Natural killer cell (primary cell): ENCODE data around the gene GGT5. TPM values are rescaled to one million over a fixed set of nuclear protein-coding genes. Genes with fewer than 3 reads are reported as not detected.
"Not testable (repeated sequence)": the region's sequence is repeated elsewhere in the genome, so short reads cannot be mapped to it uniquely, and the experiment has no call there.

Source experiments
- ATAC-seq, 3 donors: fragments of 150-1000 bp in 2 of 3; fragments of 200-7000 bp in 1 of 3; cut with Tn5 transposase; 1 replicate in 1 of 3; 2 replicates in 2 of 3; pipeline ENCODE4 v1.10.0; 2021; ENCODE audit warnings: mild to moderate bottlenecking in 2 of 3, moderate library complexity in 2 of 3
- DNase-seq, 2 donors: peaks; one replicate each; pipeline versions ENCODE4 v3.0.0 to v3.0.0-alpha.2; 2013 to 2021; ENCODE audit warnings: mixed read lengths in 1 of 2
- H3K27ac ChIP-seq: one replicate; pipeline ENCODE4 v1.5.1; 2013; ENCODE audit warnings: mild to moderate bottlenecking, low read length
- H3K27me3 ChIP-seq: one replicate; pipeline ENCODE4 v1.6.1; 2013; ENCODE audit warnings: low read length; ENCODE audit not compliant: control insufficient read depth, insufficient read depth
- H3K36me3 ChIP-seq: one replicate; pipeline ENCODE4 v1.6.1; 2013; ENCODE audit warnings: low read length; ENCODE audit not compliant: control insufficient read depth, insufficient read depth
- H3K4me1 ChIP-seq: one replicate; pipeline ENCODE4 v1.6.1; 2013; ENCODE audit warnings: low read length; ENCODE audit not compliant: control insufficient read depth, insufficient read depth
- H3K4me3 ChIP-seq: one replicate; pipeline ENCODE4 v1.5.1; 2013; ENCODE audit warnings: low read length
- H3K9me3 ChIP-seq: one replicate; pipeline ENCODE4 v1.6.1; 2013; ENCODE audit warnings: low read length; ENCODE audit not compliant: control insufficient read depth, insufficient read depth
- H3K27ac Mint-ChIP-seq, 2 donors: one replicate each; pipeline ENCODE4 v1.8.0; 2022; ENCODE audit warnings: mild to moderate bottlenecking in 2 of 2, mixed read lengths in 2 of 2, moderate library complexity in 1 of 2
- H3K27me3 Mint-ChIP-seq, 2 donors: one replicate each; pipeline ENCODE4 v1.8.0; 2022; ENCODE audit warnings: low read depth in 2 of 2, mixed read lengths in 2 of 2
- H3K36me3 Mint-ChIP-seq: one replicate; pipeline ENCODE4 v1.8.0; 2022; ENCODE audit warnings: mixed read lengths
- H3K4me1 Mint-ChIP-seq, 2 donors: one replicate each; pipeline ENCODE4 v1.8.0; 2022; ENCODE audit warnings: mixed read lengths in 2 of 2
- H3K4me3 Mint-ChIP-seq: one replicate; pipeline ENCODE4 v1.8.0; 2022; ENCODE audit warnings: mild to moderate bottlenecking, moderate library complexity, mixed read lengths
- H3K9me3 Mint-ChIP-seq, 2 donors: one replicate each; pipeline ENCODE4 v1.8.0; 2022; ENCODE audit warnings: mixed read lengths in 2 of 2
- WGBS: methylation state at CpG from one replicate; pipeline ENCODE4 v1.1.7; 2013; ENCODE audit warnings: missing lambda C conversion rate; ENCODE audit not compliant: insufficient coverage; 5-methylcytosine and 5-hydroxymethylcytosine counted together
- intact Hi-C: fragments of 100-400 bp; cut with micrococcal nuclease; formaldehyde crosslinking; loops from one replicate; pipeline ENCODE4 v1.14.2; 2022
- total RNA-seq, 4 donors: library from RNA; stranded (reverse); fragments of 120-200 nt in 1 of 4; gene quantifications; one replicate each; pipeline versions ENCODE4 v1.2.3 to v1.2.4, GENCODE V29; 2013 to 2022
- TF ChIP-seq, protein P1 (sequence below): fragments of 200-600 bp; IDR thresholded peaks from one replicate; pipeline ENCODE4 v1.8.0; 2022; ENCODE audit warnings: antibody characterized with exemption

The GGT5 gene
- total RNA-seq, 3 donors from 2014 or later (not counting 1 experiment from before 2014, with no cell fraction given), result not detected

GRCh38 chr22:24185001-24185500 is 59.8 kb downstream of the GGT5 start:
- Histone ChIP-seq H3K4me1 (peaks cover 10% of the 10 kb centered on the region), H3K4me3 (no peak overlapping the region), H3K9me3 (no peaks in the 10 kb centered on the region), H3K36me3 (no peaks in the 10 kb centered on the region), H3K27ac (no peak overlapping the region), H3K27me3 (no peaks in the 10 kb centered on the region)
- DNase-seq (no peak), ATAC-seq (no peak)
- 94% methylated on average over 16 of the region's 16 CpGs for WGBS
- H3K27me3 Mint-ChIP-seq, result no peaks in the 10 kb centered on the region
- intact Hi-C loops, result loop anchor here (10.0 kb wide), 1 partner anchor 340 kb away; no protein-coding TSS in a partner anchor
- no peak overlapping the region for H3K4me3 Mint-ChIP-seq
- no peaks in the 10 kb centered on the region for H3K36me3 Mint-ChIP-seq
- no peaks in the 10 kb centered on the region for H3K9me3 Mint-ChIP-seq
- no peak overlapping the region for H3K27ac Mint-ChIP-seq
- H3K4me1 Mint-ChIP-seq, result no peaks in the 10 kb centered on the region
- TF ChIP-seq, protein P1, sequence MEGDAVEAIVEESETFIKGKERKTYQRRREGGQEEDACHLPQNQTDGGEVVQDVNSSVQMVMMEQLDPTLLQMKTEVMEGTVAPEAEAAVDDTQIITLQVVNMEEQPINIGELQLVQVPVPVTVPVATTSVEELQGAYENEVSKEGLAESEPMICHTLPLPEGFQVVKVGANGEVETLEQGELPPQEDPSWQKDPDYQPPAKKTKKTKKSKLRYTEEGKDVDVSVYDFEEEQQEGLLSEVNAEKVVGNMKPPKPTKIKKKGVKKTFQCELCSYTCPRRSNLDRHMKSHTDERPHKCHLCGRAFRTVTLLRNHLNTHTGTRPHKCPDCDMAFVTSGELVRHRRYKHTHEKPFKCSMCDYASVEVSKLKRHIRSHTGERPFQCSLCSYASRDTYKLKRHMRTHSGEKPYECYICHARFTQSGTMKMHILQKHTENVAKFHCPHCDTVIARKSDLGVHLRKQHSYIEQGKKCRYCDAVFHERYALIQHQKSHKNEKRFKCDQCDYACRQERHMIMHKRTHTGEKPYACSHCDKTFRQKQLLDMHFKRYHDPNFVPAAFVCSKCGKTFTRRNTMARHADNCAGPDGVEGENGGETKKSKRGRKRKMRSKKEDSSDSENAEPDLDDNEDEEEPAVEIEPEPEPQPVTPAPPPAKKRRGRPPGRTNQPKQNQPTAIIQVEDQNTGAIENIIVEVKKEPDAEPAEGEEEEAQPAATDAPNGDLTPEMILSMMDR, result no peak

- Histone ChIP-seq H3K36me3 (peaks cover 5% of the 10 kb centered on the region), H3K27ac (no peak overlapping the region), H3K4me3 (no peak overlapping the region), H3K9me3 (no peaks in the 10 kb centered on the region), H3K4me1 (peaks cover 4% of the 10 kb centered on the region), H3K27me3 (no peaks in the 10 kb centered on the region)
- ATAC-seq (no peak), DNase-seq (no peak)
- Mint-ChIP-seq H3K4me1 (no peaks in the 10 kb centered on the region), H3K27ac (no peak overlapping the region), H3K36me3 (no peaks in the 10 kb centered on the region), H3K27me3 (no peaks in the 10 kb centered on the region), H3K9me3 (no peaks in the 10 kb centered on the region), H3K4me3 (no peak overlapping the region)
- TF ChIP-seq, protein P1, result no peak
- WGBS, result 94% methylated on average over 16 of the region's 16 CpGs
- intact Hi-C loops, result loop anchor here (10.0 kb wide), 1 partner anchor 341 kb away; no protein-coding TSS in a partner anchor
These were observed 60.7 kb downstream of the GGT5 start for GRCh38 chr22:24184057-24184798.

- Mint-ChIP-seq H3K4me1 (no peaks in the 10 kb centered on the region), H3K4me3 (no peak overlapping the region), H3K27me3 (no peaks in the 10 kb centered on the region), H3K36me3 (no peaks in the 10 kb centered on the region), H3K27ac (no peak overlapping the region), H3K9me3 (no peaks in the 10 kb centered on the region)
- intact Hi-C loops, result loop anchor here (10.0 kb wide), 1 partner anchor 341 kb away; no protein-coding TSS in a partner anchor
- H3K9me3 ChIP-seq, result no peaks in the 10 kb centered on the region
- WGBS, result 80% methylated on average over 24 of the region's 24 CpGs
- H3K4me3 ChIP-seq, result no peak overlapping the region
- TF ChIP-seq, protein P1, result no peak
- H3K36me3 ChIP-seq, result peaks cover 5% of the 10 kb centered on the region
- DNase-seq (no peak), ATAC-seq (no peak)
- H3K27ac ChIP-seq, result no peak overlapping the region
- H3K27me3 ChIP-seq, result no peaks in the 10 kb centered on the region
- no peaks in the 10 kb centered on the region for H3K4me1 ChIP-seq
These were observed 61.4 kb downstream of the GGT5 start for GRCh38 chr22:24183321-24184031.

DNA sequence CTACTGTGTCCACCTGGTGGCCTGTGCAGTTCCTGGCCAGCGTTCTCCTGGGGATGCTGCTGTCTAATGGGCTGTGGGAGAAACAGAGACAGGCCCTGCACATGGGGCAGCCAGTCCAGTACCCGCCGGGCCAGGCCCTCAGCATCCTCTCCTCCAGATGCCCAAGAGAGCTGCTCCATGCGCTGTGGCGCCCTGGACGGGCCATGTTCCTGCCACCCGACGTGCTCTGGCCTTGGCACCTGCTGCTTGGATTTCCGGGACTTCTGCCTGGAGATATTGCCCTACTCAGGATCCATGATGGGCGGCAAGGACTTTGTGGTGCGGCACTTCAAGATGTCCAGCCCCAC is 62.0 kb downstream of the GGT5 start:
- H3K36me3 ChIP-seq, H3K27ac ChIP-seq, H3K9me3 ChIP-seq, H3K4me3 Mint-ChIP-seq, H3K27me3 Mint-ChIP-seq, H3K4me3 ChIP-seq, ATAC-seq, H3K27ac Mint-ChIP-seq, H3K36me3 Mint-ChIP-seq, H3K27me3 ChIP-seq, H3K9me3 Mint-ChIP-seq, H3K4me1 ChIP-seq, DNase-seq, H3K4me1 Mint-ChIP-seq: not testable (repeated sequence)
- intact Hi-C loops, result loop anchor here (10.0 kb wide), 1 partner anchor 342 kb away; no protein-coding TSS in a partner anchor
- 95% methylated on average over 9 of the region's 11 CpGs for WGBS
